ENCODE data around the gene HLA-DRA.

Gene HLA-DRA

DNA sequence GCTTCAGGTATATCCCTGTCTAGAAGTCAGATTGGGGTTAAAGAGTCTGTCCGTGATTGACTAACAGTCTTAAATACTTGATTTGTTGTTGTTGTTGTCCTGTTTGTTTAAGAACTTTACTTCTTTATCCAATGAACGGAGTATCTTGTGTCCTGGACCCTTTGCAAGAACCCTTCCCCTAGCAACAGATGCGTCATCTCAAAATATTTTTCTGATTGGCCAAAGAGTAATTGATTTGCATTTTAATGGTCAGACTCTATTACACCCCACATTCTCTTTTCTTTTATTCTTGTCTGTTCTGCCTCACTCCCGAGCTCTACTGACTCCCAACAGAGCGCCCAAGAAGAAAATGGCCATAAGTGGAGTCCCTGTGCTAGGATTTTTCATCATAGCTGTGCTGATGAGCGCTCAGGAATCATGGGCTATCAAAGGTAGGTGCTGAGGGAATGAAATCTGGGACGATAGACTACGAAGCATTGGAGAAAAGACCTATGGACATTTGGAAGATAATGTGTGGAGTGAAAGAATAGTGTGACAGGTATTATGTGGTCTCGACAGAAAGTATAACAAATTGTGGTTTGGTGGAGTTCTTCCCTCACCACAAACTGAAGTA, at the start of gene HLA-DRA:
Gene HLA-DRA, plus strand, starts transcription at position 286 of the 613 bp plus-strand sequence. Its CDS starts 64 bp downstream, at position 350.
- no peak for DNase-seq (ENCODE audit: low spot score)

DNA sequence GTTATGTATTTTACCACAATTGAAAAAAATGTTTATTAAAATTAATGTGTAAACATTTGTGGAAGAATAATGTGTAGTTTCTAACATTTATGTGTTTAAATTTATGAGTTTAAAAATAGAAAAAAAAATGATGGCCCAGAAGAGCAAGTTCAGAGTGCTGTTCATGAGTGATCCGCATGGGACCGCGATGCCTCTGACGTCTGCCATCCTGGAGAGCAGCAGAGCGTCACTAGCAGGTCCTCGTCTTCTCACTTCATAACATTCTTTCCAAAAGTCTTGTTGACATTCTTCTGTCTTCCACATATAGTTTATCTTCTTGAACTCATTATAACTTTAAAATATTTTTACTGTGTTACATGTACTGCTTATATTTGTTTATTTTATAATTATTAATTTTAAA, 48.2 kb upstream of the HLA-DRA start:
- no peak for DNase-seq (ENCODE audit: low spot score)

DNA sequence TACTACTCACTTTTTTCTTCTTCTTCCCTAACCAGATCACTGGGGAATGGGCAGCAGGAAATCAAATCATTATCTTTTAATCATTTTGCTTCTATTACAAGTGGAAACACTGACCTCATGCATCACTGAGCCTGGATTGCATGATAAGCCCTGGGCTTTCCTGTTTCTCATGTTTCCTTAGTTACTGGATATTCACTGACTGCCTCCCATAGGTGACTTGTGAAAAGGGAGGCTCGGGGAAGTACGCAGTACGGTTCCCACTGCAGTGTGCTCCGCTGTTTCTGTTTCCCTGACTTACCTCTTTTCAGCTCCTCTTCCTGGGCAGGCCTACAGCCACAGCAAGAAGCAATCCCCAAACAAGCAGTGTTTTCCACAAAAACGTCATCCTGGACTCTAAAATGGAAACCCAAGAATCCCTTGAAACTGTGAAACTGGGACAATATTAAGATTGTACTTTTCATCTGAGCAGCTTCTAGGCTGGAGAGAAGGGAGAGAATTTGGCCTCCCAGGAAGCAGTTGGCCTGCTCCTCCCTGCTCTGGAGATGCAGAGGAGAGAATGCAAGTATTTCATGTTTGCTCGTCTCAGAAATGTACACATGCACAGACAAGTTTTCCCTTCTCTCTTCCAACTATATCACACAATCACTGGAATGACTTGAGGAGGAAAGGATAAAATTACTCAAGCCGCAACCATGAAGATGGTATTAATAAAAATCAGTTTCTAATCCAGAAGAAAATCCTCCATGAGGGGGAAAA, 45.8 kb upstream of the HLA-DRA start:
- DNase-seq (ENCODE audit: low spot score) = no peak

DNA sequence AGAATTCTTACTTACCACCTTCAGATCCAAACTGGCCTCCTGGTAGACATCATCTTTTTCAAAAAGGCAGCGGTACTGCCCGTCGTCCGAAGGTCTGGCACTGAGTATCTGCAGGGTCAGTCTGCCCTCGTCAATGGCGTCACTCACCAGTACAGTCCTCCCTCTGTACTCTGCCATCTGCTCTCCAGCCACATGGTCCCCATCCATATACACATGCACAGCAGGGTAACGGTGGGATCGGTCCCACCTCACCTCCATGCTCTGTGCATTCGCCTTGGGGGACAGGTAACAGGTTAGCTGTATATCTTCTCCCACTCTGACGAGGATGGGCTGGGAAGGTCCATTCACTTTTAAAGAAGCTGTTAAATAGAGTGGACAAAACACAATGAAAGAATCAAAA, 43.7 kb upstream of the HLA-DRA start:
- no peak for DNase-seq (ENCODE audit: low spot score)

DNA sequence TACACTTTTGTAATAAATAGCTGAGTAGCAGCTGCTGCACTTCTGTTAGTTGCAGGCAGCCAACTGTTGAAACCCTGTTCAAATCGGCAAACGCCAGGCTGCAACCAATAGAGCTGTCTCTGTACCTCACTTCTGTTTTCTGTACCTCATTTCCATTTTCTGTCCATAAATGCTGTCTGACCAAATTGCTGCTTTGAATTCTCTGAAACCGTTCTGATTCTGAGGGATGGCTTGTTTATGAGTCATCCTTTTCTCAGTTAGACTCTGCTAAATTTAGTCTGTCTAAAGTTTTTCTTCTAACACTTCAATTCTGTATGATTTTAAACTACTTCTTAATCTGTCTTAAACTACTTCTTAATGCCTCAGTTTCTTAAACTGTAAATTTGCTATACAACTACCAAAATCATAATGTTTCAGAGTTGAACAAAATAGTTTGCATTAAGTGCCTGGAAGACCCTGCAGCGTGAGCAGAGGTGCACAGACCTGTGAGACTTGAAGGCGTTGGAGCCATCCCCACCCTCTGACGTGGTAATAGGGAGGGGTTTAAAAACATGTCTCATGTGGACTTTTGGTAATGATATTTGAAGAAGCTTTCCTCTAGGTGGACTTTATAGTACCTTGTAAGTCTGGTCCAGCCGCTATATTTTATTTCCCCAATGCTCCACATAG, 42.3 kb upstream of the HLA-DRA start:
- DNase-seq (ENCODE audit: low spot score) = no peak

DNA sequence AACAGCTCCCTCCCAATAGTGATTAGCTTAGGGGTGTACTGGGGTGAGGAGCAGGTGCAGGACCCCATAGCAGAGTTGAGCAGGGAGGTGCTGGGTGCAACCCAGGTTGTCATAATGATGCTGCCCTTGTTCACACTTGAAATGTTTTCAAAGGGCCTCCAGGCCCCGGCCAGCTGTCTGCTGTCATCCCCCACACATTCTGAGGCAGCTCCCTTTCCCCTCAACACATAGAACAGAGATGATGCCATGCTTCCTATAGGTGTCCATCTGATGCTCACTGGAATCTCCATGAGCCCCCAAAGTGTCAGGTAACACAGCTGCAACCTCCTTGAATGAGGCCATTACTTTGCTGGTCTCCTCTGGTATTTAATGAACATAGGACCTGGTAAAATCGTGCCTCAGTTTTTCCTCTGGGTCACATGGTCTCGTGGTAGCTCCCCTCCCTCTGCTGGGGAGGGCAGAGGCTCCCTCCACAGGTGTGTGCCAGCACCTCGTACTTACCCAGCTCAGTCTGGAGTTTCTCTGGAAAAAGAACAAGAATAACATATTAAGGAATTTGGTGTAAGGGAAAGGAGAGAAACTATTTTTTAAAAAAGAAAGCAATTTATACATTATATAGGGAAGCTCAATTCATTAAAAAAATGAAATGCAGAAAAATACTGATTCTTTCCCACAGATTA, 38.3 kb upstream of the HLA-DRA start:
- no peak for DNase-seq (ENCODE audit: low spot score)

DNA sequence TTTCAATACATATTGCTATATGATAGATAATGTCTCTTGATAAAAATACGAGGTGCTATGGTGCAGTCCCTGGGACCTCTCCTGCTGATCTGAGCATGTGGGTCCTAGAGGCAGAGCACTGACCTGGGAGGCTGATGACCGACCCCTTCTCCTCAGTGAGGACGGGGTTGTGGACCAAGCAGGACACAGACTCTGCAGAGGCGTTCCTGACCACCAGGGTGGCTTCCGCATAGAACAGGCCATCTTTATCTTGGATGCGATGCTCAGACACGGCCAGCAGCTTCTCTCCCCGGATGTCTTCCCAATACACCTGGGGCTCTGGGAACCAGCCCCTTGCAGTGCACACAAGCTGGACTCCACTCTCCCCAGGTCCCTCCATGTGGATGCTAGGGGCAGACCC, 36.9 kb upstream of the HLA-DRA start:
- no peak for DNase-seq (ENCODE audit: low spot score)

DNA sequence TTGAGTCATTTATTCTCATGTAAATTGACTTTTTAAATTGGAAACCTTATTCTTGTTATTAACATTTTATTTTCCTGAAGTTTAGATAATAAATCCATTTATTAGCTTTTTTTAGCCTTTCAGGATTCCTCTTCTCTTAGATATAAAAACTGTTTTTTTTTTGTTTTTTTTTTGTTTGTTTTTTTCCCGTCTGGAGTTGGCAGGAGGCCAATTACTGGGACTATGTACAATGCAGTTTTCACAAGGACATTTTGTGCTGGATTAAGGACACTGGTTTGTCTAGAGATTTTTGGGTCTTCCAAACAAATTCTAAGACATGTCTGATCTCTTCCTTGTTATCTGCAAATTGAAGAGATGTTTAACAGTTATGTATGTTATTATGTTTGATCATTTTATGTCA, 34.0 kb upstream of the HLA-DRA start:
- no peak for DNase-seq (ENCODE audit: low spot score)

DNA sequence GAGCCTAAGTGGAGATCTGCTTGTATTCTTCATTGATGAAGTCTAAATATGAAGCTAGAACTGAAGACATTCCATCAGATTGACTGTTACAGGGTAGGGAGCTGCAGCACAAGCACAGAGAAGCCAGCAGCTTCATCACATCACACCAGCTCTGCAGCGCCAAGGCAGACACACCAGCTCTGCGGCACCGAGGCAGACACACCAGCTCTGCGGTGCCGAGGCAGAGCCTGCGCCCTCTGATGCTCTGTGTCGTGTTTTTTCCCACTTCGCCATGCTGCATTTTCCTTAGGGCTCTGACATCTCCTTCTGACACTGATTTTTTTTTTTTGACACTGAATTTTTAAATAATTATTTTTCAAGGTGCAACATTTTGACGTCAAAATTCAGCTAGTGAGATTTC, 33.5 kb upstream of the HLA-DRA start:
- no peak for DNase-seq (ENCODE audit: low spot score)

DNA sequence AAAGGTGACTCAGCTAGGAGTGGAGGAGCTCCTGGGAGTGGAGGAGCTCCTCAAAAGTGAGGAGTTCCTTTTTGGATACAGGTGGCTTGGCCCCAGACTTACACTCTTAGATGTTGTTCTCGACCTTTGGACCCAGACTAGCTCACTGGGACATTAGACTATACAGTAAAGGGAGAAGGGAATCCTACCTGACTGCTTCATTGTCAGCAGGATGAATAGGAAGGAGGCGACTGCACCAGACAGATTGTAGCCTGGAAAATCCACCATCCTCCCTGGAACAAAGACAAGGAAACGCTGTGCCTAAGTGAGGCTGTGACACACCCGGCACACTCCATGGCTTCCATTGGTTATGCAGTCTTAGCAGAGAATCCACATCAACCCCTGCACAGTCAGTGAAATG, 32.8 kb upstream of the HLA-DRA start, which contains the start of gene BTNL2:
Gene BTNL2, minus strand, starts transcription at position 325 of the 400 bp plus-strand sequence. Its CDS starts 58 bp downstream, at position 267.
- no peak for DNase-seq (ENCODE audit: low spot score)

DNA sequence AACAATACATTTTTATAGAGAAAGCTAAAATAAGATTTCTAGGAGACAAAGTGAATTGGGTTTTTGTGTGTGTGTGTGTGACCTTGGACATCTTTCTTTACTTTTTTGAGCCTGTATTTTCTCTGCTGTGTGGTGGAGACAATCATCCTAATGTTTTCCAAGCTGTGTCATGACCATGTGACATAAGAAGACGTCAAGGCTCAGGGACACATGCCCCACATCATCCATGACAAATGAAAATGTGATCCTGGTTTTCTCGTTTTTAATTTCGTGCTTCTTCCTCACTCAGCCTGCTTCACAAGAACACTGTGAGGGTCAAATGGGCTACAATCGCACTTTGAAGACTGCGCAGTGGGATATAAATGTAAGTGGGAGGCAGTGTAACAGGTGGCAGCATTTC, 28.8 kb upstream of the HLA-DRA start:
- no peak for DNase-seq (ENCODE audit: low spot score)

DNA sequence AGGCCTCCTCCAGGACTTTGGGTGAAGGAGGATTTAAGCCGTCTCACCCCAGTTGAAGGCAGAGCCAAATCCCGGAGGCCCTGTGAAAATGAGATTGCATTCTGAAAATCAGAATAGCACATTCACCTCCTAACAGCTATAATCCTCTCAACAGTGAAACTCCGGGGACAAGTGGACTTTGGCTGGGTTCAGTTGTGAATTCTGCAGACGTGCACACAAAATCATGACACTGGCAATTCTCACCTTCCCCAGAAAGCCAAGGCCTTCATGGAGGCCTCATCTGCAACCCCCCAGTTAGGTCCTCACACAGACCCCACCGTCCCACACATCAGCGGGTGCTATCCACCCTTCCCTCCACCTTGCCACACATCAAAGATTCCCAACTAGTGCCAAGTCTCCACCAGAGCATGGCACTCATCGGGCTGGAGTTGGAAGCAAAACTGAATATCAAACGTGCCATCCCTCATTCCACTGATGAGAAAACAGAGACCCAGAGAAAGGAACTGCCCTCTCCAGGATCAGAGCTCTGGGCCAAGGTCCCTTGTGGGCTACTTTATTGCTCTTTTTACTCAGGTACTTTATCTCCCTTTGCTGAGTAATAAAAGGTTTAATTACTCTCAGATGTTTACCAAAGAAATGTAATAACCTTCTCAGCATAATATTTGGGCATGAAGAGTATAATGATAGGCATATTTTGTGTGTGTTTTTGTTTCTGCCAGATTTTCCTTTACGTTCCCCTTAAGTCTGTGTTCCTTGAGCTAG, 27.9 kb upstream of the HLA-DRA start:
- no peak for DNase-seq (ENCODE audit: low spot score)

DNA sequence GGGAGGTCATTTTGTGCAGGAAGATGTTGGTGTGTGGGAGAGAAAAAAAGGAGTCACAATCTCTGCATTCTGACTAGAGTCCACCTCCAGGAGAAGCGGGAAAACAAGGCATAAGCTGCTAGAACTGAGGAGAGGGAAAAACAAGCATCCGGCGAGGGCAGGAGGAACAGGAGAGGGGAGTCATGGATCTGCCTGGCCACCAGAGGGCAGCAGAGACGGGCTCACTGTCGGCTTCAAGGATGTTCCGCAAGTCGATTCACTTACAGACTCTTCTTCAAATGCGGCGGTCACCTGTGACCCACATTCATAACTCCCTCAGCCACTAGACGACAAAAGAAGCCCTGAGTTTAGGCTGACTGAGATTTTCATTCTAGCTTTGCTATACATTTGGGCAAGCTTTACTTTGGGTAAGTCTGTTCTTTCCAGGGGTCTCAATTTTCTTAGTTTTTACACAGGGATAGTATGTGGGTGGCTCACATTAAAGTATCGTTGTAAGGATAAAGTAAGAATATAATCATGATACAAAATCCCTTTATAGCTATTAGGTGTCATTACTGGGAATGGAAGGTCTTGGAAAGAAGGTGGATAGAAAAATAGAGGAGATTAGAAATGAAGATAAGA, 26.1 kb upstream of the HLA-DRA start:
- DNase-seq (ENCODE audit: low spot score) = peak; percentile 80

DNA sequence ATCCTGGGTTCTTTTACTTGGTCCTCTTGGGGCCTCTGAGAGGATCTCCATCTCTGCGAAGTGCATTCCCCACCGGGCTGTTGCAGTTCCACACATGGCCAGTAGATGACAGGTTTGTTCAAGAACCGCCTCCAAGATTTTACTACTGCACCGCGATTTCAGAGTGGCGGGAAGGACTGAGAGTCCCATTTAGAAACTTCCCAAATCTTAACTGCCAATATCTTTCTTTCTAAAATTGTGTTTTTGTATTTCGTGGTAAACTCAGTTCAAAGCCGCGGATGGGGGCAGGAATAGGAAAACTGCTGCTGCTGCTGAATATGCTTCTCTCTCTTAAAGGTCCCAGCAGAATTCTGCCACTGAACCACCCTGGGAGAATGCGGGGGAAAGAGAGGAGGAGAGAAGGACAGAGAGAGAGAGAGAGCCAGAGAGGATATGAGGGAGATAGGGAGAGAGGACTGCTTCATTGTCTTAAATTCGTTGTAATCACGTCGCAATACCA, 24.1 kb upstream of the HLA-DRA start:
- DNase-seq (ENCODE audit: low spot score) = peak; percentile 69

DNA sequence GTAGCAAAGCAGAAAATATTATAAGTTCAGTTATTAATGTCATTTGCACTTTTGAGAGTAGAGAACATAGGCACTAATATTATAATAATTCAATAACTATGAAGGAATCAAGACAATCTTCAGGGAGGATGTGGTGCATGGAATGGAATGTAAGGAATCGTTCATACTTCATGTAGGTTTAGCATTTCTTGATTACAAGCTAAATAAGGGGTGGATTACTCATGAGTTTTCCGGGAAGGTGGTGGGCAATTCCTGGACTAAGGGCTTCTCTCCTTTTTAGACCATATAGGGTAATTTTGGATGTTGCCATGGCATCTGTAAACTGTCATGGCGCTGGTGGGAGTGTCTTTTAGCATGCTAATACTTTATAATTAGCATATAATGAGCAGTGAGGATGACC, 23.7 kb upstream of the HLA-DRA start:
- DNase-seq (ENCODE audit: low spot score) = no peak

DNA sequence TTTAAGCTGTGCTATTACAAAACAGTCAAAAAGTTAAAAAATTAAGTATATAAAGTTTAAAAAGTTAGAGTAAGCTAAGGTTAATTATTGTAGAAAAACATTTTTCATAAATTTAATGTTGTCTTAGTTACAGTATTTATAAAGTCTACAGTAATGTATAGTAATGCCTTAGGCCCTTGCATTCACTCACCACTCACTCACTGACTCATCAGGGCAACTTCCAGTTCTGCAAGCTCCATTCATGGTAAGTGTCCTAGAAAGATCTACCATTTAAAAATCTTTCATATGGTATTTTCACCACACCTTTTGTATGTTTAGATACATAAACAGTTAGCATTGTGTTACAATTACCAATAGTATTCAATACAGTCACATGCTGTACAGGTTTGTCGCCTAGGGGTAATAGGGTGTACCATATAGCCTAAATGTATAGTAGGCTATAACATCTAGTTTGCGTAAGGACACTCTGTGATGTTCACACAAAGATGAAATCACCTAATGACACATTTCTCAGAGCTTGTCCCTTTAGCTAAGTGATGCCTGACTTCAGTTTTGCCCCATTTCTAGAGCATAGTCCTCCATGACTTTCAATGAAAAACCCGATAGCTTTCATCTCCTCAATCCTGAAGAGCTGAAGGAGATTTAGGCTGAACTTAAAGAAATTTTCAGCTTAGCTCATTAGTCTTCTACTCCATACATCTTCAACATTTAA, 14.9 kb upstream of the HLA-DRA start:
- DNase-seq (ENCODE audit: low spot score) = no peak

DNA sequence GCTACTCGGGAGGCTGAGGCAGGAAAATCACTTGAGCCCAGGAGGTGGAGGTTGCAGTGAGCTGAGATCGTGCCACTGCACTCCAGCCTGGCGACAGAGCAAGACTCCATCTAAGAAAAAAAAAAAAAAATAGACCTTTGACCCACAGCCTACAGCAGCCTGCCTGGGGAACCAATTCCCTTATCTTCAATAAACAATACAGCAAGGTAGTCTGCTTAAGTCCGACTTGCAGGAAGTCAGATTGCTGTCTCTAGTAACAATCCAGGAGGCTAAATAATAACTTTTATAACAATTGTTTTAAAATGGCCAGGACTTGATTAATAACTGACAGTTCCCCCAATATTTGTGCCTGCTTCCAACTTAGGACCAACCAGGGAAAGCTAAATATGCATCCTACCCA, 13.3 kb upstream of the HLA-DRA start:
- no peak for DNase-seq (ENCODE audit: low spot score)

DNA sequence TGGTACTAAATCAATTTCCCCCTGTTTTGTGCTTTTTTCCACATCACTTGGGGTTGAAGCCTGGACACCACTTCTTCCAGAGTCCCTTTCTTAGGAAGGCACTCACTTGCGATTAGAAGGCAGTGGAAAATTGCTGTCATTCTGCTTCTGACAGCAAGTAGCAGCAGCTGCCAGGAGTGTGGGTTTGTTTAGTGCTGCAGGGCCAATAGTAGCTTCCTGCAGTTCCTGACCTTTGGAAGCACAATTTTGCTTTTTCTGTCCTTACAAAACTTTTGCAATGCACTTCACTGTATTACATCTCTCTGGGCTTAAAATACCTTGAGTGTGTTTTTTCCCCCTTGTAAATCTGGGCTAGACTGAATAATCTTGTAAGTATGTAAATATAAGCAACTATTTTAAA, 12.5 kb upstream of the HLA-DRA start:
- no peak for DNase-seq (ENCODE audit: low spot score)

DNA sequence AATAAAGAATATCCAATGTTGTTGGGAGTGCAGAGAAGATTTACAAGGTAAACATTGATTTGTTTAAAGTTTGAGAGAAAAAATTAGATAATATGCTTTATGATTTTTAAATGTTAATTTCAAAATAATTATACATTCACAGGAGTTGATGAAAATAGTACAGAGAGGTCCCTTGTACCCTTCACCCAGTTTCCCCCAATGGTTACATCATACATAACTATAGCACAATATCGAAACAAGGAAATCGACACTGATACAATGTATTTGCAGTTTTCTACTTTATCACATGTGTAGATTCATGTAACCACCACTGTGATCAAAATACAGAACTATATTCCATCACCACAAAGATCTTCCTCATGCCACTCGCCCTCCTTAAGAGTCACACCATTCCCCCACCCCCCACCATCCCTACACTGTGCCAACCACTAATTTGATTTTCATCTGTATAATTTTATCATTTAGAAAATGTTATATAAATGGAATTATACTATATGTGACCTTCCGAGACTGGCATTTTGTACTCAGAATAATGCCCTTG, 11.7 kb upstream of the HLA-DRA start:
- no peak for DNase-seq (ENCODE audit: low spot score)

DNA sequence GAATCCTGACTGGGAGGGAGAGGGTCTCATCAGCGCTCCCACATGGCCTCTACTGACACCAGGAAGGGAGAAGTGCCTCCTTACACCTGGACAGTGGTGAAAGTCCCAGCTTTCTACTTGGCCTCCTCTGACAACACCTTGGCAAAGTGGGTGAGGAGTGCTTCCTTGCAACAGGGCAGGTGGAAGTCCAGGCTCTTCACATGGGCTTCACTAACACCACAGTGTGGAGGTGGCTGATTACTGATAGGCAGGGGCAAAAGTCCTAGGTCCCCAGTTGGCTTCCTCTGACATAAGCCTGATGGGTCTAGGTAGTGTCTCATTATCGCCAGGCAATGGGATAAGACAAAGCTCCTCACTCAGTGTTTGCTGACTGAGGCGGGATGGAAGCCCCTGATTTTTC, 9.5 kb upstream of the HLA-DRA start:
- no peak for DNase-seq (ENCODE audit: low spot score)

All from left forelimb (tissue), 1 donor.